GM12878 (cell line): ENCODE results near the gene GMDS. TPM values are rescaled to one million over a fixed set of nuclear protein-coding genes. Genes with fewer than 3 reads are reported as not detected.

Experiments used
- ATAC-seq: fragments of 200-7000 bp; cut with Tn5 transposase; 3 replicates; pipeline ENCODE4 v1.9.1; 2020; ENCODE audit warnings: mild to moderate bottlenecking, moderate library complexity
- BruUV-seq: library from RNA; stranded (reverse); fragments of 400-500 nt; replicated peaks from 2 replicates; lab custom pipeline; 2021; lab: Mats Ljungman, UMichigan
- CTCF ChIA-PET: fragments of 300-600 bp; sonication (Branson Sonifier 250); formaldehyde crosslinking; extraction: SDS; loops from one replicate; lab custom pipeline; 2021; ENCODE audit warnings: inconsistent platforms; lab: Yijun Ruan, JAX
- POLR2A ChIA-PET: fragments of 350-600 bp; formaldehyde crosslinking; extraction: SDS; loops from one replicate; lab custom pipeline; 2021; ENCODE audit warnings: inconsistent platforms; lab: Charles Lee
- RAD21 ChIA-PET: fragments of 300-600 bp; sonication (Branson Sonifier 250); formaldehyde crosslinking; loops from one replicate; lab custom pipeline; 2023; ENCODE audit warnings: antibody characterized with exemption; ENCODE audit not compliant: unreplicated experiment; lab: Charles Lee
- SMC1A ChIA-PET: fragments of 300-600 bp; sonication (Branson Sonifier 250); formaldehyde crosslinking; loops from one replicate; lab custom pipeline; 2023; ENCODE audit not compliant: unreplicated experiment, uncharacterized antibody; lab: Charles Lee
- DNase-seq: peaks from one replicate; pipeline ENCODE4 v3.0.0-alpha.2; 2011; ENCODE audit warnings: low read depth, low spot score
- FAIRE-seq: peaks from 3 replicates; lab custom pipeline; 2011; peaks lifted over from hg19 to GRCh38; lab: Jason Lieb, UNC
- H2AFZ ChIP-seq: 2 replicates; pipeline ENCODE4 v1.6.0; 2011; ENCODE audit warnings: low read depth, low read length, control low read depth; ENCODE audit not compliant: control insufficient read depth
- H3K27ac ChIP-seq: 2 replicates; pipeline ENCODE4 v1.5.1; 2011; ENCODE audit warnings: control low read depth; ENCODE audit not compliant: control insufficient read depth, insufficient read depth
- H3K27me3 ChIP-seq, 2 experiments: replicated peaks in 1 of 2; 2 replicates each; pipeline versions ENCODE4 v1.6.0 to v1.6.1; 2011; ENCODE audit warnings: low read length in 1 of 2; ENCODE audit not compliant: control insufficient read depth in 2 of 2, insufficient read depth in 2 of 2
- H3K36me3 ChIP-seq, 2 experiments: 2 replicates each; pipeline ENCODE4 v1.5.1; 2011; ENCODE audit warnings: low read length in 1 of 2; ENCODE audit not compliant: control insufficient read depth in 2 of 2, insufficient read depth in 2 of 2
- H3K4me1 ChIP-seq: 2 replicates; pipeline ENCODE4 v1.6.1; 2011; ENCODE audit warnings: mild to moderate bottlenecking, low read length, moderate library complexity, mixed read lengths; ENCODE audit not compliant: control insufficient read depth, insufficient read depth
- H3K4me2 ChIP-seq: 2 replicates; pipeline ENCODE4 v1.6.0; 2011; ENCODE audit warnings: control low read depth; ENCODE audit not compliant: control insufficient read depth, insufficient read depth
- H3K4me3 ChIP-seq: fragments of 200-600 bp; sonication (generic); 2 replicates; pipeline ENCODE4 v1.5.1; 2016
- H3K79me2 ChIP-seq: 2 replicates; pipeline ENCODE4 v1.6.0; 2011; ENCODE audit warnings: low read length; ENCODE audit not compliant: control insufficient read depth, insufficient read depth
- H3K9ac ChIP-seq: 2 replicates; pipeline ENCODE4 v1.8.0; 2011; ENCODE audit warnings: low read length, control low read depth, mixed read lengths; ENCODE audit not compliant: control insufficient read depth, insufficient read depth
- H3K9me3 ChIP-seq: replicated peaks from 3 replicates; pipeline ENCODE4 v1.5.1; 2011; ENCODE audit warnings: mild to moderate bottlenecking, low read length; ENCODE audit not compliant: control insufficient read depth, insufficient read depth
- H4K20me1 ChIP-seq: 2 replicates; pipeline ENCODE4 v1.6.0; 2011; ENCODE audit not compliant: control insufficient read depth, insufficient read depth
- CREB1 ChIP-seq: IDR thresholded peaks from 2 replicates; pipeline ENCODE4 v1.6.1; 2012; ENCODE audit warnings: low read depth, mild to moderate bottlenecking, inconsistent platforms
- EP300 ChIP-seq, 2 experiments: fragments of 150-350 bp in 1 of 2; IDR thresholded peaks; 2 replicates each; pipeline ENCODE4 v1.6.1; 2011 to 2012; ENCODE audit warnings: low read depth in 2 of 2, low read length in 2 of 2, borderline replicate concordance in 1 of 2, improper control_type of control experiment in 1 of 2, inconsistent platforms in 1 of 2; ENCODE audit not compliant: control insufficient read depth in 1 of 2
- ETV6 ChIP-seq, 2 experiments: fragments of 450-650 bp in 1 of 2; IDR thresholded peaks in 1 of 2; conservative IDR thresholded peaks in 1 of 2; 2 replicates each; pipeline ENCODE4 v1.6.1; 2014; ENCODE audit warnings: antibody characterized with exemption in 1 of 2, borderline replicate concordance in 1 of 2, low read depth in 1 of 2, mild to moderate bottlenecking in 1 of 2, moderate library complexity in 1 of 2
- EZH2 ChIP-seq: IDR thresholded peaks from 2 replicates; pipeline ENCODE4 v1.6.1; 2012; ENCODE audit warnings: low read depth, mild to moderate bottlenecking, control low read depth, inconsistent platforms, low read length, borderline replicate concordance; ENCODE audit not compliant: control insufficient read depth
- FOXK2 ChIP-seq: fragments of 450-650 bp; IDR thresholded peaks from 2 replicates; pipeline ENCODE4 v1.6.1; 2017; ENCODE audit warnings: mild to moderate bottlenecking, moderate library complexity
- KAT2A ChIP-seq: conservative IDR thresholded peaks from 2 replicates; pipeline ENCODE4 v1.6.1; 2011; ENCODE audit warnings: low read depth, low read length; ENCODE audit not compliant: control insufficient read depth
- NRF1 ChIP-seq: conservative IDR thresholded peaks from 2 replicates; pipeline ENCODE4 v1.6.1; 2011; ENCODE audit warnings: mild to moderate bottlenecking, low read depth, low read length, improper control_type of control experiment
- RAD51 ChIP-seq: fragments of 450-650 bp; IDR thresholded peaks from 2 replicates; pipeline ENCODE4 v1.6.1; 2016; ENCODE audit warnings: moderate library complexity, mild to moderate bottlenecking, inconsistent platforms
- RELA ChIP-seq: fragments of 450-650 bp; IDR thresholded peaks from 2 replicates; pipeline ENCODE4 v1.8.0; 2014; ENCODE audit warnings: borderline replicate concordance; ENCODE audit not compliant: partially characterized antibody
- SIX5 ChIP-seq: IDR thresholded peaks from 2 replicates; pipeline ENCODE4 v1.6.1; 2011; ENCODE audit warnings: mild to moderate bottlenecking, low read depth, low read length, moderate library complexity; ENCODE audit not compliant: severe bottlenecking
- SPI1 ChIP-seq: IDR thresholded peaks from 2 replicates; pipeline ENCODE4 v1.6.1; 2011; ENCODE audit warnings: low read depth, mild to moderate bottlenecking, low read length, moderate library complexity, borderline replicate concordance; ENCODE audit not compliant: insufficient read depth
- WGBS: methylation state at CpG from one replicate; pipeline ENCODE4 v1.1.6; 2016; ENCODE audit warnings: low lambda C conversion rate; ENCODE audit not compliant: insufficient replicate concordance, insufficient coverage; ENCODE audit errors: missing lambda C conversion rate; 5-methylcytosine and 5-hydroxymethylcytosine counted together
- in situ Hi-C: fragments of 300-500 bp; cut with MboI; formaldehyde crosslinking; loops from 9 replicates; pipeline ENCODE4 v1.14.3; 2018; ENCODE audit warnings: mixed read lengths
- intact Hi-C: fragments of 100-400 bp; cut with micrococcal nuclease; formaldehyde crosslinking; loops from one replicate; pipeline ENCODE4 v1.14.2; 2022; ENCODE audit not compliant: unreplicated experiment
- polyA plus RNA-seq, 11 experiments: library from polyadenylated mRNA; depleted of rRNA in 4 of 11; unstranded in 6 of 11; stranded (reverse) in 5 of 11; fragments of >200 nt; fragmentation: Nextera tagmentation in 4 of 11; fragmentation: Illumina TruSeq in 1 of 11; extraction: Ambion mirVana in 4 of 11; extraction: Trizol in 1 of 11; gene quantifications; 1 replicate in 1 of 11; 2 replicates in 10 of 11; pipeline versions ENCODE4 v1.2.1 to v1.2.3, GENCODE V29; 2011 to 2016; ENCODE audit warnings: inconsistent platforms in 2 of 11, missing spikeins in 2 of 11, low read depth in 1 of 11
- total RNA-seq, 4 experiments: library from RNA; depleted of rRNA in 3 of 4; stranded (reverse); fragments of >200 nt in 3 of 4; fragmentation: Illumina TruSeq in 1 of 4; extraction: Trizol in 1 of 4; gene quantifications; 2 replicates each; pipeline versions ENCODE4 v1.2.1 to v1.2.3, GENCODE V29; 2013 to 2021
- TF ChIP-seq, protein P1 (sequence below): fragments of 150-350 bp; IDR thresholded peaks from 2 replicates; pipeline ENCODE4 v1.6.1; 2014; ENCODE audit warnings: mild to moderate bottlenecking, low read depth, low read length
- TF ChIP-seq, protein P2 (sequence below): fragments of 450-650 bp; conservative IDR thresholded peaks from 2 replicates; pipeline ENCODE4 v1.6.1; 2017; ENCODE audit warnings: mild to moderate bottlenecking, moderate library complexity
- TF ChIP-seq, protein P3 (sequence below): fragments of 450-650 bp; IDR thresholded peaks from 2 replicates; pipeline ENCODE4 v1.6.1; 2016; ENCODE audit warnings: mild to moderate bottlenecking

GMDS gene
- total and polyA plus RNA-seq, 10 of the 15 experiments (the other 5 are each of a cell fraction or from before 2014, with no cell fraction given) = 0.61 to 53.8 (median 29.3) TPM

DNA sequence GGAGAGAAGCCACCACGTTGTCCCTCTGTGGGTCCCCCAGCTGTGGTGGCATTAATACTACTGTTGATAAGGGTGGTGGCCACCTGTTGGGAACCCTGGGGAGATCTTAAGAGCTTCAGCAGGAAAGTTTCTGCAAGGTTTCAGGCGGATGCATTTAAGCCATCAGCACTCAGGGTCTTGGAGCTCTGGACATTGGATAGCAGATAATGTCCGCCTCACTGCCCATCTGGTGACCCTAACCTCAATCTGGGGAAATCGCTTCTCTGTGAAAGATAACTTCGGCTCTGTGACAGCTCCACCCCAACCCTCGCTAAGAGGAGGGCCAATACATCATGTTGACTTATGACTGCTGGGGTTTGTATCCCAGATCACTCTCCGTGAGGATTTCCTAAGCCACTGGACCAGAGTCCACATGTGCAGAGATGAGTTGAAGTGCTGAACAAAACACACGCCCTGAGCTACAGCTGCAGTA, 542.8 kb downstream of the GMDS start (continued):
- TF ChIP-seq, protein P1, sequence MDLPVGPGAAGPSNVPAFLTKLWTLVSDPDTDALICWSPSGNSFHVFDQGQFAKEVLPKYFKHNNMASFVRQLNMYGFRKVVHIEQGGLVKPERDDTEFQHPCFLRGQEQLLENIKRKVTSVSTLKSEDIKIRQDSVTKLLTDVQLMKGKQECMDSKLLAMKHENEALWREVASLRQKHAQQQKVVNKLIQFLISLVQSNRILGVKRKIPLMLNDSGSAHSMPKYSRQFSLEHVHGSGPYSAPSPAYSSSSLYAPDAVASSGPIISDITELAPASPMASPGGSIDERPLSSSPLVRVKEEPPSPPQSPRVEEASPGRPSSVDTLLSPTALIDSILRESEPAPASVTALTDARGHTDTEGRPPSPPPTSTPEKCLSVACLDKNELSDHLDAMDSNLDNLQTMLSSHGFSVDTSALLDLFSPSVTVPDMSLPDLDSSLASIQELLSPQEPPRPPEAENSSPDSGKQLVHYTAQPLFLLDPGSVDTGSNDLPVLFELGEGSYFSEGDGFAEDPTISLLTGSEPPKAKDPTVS = no peak
- TF ChIP-seq KAT2A (no peak), FOXK2 (no peak), RAD51 (no peak), RELA (no peak)

DNA sequence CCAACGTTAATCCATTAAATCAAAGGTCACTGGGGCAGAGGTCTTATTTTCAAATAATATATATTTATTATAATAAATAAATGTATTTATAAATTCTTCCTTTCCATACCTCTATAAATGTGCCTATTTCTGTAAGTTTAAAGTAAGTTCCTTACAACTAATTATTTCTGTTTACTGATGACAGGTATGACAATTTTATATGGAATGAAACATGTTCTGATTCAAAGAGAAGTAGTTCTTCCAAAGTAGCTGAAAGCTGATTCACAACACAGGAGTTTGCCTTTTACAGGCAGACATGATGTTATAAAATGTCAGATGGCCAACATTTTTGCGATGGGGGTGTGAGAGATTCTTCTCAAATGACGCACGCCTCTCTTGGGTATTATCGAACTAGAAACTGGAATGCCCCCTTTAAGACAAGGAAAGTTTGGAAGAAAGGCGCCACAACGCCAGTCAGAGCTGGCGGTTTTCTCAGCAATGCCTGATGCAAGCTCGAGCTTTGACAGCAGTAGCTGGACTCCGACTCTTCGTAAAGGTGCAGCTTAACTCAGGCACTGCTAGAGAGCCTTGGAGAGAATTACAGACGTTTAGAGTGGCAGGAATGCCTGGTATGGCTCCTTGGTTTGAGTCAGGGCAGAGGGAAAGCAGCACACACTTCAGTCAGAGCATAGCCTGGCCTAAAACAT, 543.6 kb downstream of the GMDS start:
- intact Hi-C loops (no loop called here), in situ Hi-C loops (no loop called here)
- SMC1A ChIA-PET = interaction anchor here (0.9 kb wide), 1 partner anchor 9 kb away, joined by 3 read pairs; no protein-coding TSS in a partner anchor
- FAIRE-seq (no peak), ATAC-seq (no peak), DNase-seq (no peak)
- Histone ChIP-seq H3K4me2 (no peak overlapping the region), H4K20me1 (no peaks in the 10 kb centered on the region), H2AFZ (no peak overlapping the region), H3K9me3 (no peaks in the 10 kb centered on the region), H3K27ac (no peak overlapping the region), H3K27me3 (no peaks in the 10 kb centered on the region), H3K4me3 (no peak overlapping the region), H3K79me2 (no peaks in the 10 kb centered on the region), H3K9ac (no peak overlapping the region), H3K4me1 (no peaks in the 10 kb centered on the region), H3K36me3 (no peaks in the 10 kb centered on the region)
- CTCF ChIA-PET = no interaction called here
- RAD21 ChIA-PET = no interaction called here
- no TSS peak for BruUV-seq
- POLR2A ChIA-PET = no interaction called here
- 98% methylated on average over 12 of the region's 12 CpGs for WGBS
- TF ChIP-seq NRF1 = no peak
- TF ChIP-seq, protein P2, sequence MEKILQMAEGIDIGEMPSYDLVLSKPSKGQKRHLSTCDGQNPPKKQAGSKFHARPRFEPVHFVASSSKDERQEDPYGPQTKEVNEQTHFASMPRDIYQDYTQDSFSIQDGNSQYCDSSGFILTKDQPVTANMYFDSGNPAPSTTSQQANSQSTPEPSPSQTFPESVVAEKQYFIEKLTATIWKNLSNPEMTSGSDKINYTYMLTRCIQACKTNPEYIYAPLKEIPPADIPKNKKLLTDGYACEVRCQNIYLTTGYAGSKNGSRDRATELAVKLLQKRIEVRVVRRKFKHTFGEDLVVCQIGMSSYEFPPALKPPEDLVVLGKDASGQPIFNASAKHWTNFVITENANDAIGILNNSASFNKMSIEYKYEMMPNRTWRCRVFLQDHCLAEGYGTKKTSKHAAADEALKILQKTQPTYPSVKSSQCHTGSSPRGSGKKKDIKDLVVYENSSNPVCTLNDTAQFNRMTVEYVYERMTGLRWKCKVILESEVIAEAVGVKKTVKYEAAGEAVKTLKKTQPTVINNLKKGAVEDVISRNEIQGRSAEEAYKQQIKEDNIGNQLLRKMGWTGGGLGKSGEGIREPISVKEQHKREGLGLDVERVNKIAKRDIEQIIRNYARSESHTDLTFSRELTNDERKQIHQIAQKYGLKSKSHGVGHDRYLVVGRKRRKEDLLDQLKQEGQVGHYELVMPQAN = no peak
- TF ChIP-seq SIX5 = no peak
- no peak for TF ChIP-seq SPI1
- no peak for TF ChIP-seq EP300 (IDR thresholded peaks at IDR 0.05; ENCODE audit: borderline replicate concordance in 1 of 2, control insufficient read depth in 1 of 2, low read depth in 2 of 2, low read length in 2 of 2)
- TF ChIP-seq EZH2 = no peak
- no peak for TF ChIP-seq CREB1
- TF ChIP-seq, protein P3, sequence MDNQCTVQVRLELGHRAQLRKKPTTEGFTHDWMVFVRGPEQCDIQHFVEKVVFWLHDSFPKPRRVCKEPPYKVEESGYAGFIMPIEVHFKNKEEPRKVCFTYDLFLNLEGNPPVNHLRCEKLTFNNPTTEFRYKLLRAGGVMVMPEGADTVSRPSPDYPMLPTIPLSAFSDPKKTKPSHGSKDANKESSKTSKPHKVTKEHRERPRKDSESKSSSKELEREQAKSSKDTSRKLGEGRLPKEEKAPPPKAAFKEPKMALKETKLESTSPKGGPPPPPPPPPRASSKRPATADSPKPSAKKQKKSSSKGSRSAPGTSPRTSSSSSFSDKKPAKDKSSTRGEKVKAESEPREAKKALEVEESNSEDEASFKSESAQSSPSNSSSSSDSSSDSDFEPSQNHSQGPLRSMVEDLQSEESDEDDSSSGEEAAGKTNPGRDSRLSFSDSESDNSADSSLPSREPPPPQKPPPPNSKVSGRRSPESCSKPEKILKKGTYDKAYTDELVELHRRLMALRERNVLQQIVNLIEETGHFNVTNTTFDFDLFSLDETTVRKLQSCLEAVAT = no peak
- no peak for TF ChIP-seq ETV6 (conservative IDR thresholded peaks at IDR 0.05 in 1 of 2, IDR thresholded peaks at IDR 0.05 in 1 of 2; ENCODE audit: borderline replicate concordance in 1 of 2, low read depth in 1 of 2)
- TF ChIP-seq, all 136 proteins: peak for 0
